NCI-H146 treated with DMSO at 0.1 percent for 48 hours (cell line): ENCODE results near the gene FSD1.
"Not testable (repeated sequence)": the region's sequence is repeated elsewhere in the genome, so short reads cannot be mapped to it uniquely, and the experiment has no call there.

Source experiments
- DNase-seq: peaks from one replicate; lab custom pipeline; 2025; ENCODE audit not compliant: unreplicated experiment; lab: John Stamatoyannopoulos, UW

Gene FSD1

DNA sequence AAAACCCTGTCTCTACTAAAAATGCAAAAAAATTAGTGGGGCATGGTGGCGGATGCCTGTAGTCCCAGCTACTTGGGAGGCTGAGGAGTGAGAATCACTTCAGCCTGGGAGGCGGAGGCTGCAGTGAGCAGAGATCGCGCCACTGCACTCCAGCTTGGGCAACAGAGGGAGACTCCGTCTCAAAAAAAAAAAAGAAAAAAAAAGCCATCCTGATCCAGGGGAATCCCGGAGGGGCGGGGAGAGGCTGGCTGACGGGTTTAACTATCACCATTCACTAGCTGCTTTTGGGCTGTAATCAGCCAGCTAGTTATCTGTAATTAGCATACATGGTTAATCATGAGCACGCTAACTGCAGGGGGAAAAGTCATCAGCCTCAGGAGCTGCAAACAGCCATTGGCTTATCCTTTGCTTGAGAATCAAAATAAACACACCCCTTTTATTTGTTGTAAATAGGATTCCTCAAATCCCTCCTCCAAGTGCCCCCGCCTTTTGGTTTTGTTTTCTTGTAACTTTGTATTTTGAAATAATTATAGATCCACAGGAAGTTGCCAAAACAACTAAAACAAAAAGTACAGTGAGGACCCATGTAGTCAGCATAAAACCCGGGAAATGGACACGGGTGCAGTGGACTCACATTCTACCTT is 9.6 kb downstream of the FSD1 start:
- DNase-seq: no peak

DNA sequence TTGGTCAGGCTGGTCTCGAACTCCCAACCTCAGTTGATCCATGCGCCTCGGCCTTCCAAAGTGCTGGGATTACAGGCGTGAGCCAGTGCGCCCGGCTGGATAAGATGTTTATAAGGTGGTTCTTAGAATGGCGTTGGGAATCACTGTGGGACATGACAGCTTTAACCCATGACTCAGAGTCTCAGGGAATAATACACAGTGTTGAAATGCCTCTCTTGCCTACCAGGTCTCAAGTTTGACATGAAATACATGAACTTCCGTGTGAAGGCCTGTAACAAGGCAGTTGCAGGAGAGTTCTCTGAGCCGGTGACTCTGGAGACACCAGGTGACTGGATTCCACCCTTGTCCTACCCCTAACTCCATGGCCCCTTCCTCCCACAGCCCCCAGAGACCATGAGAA is 12.6 kb downstream of the FSD1 start:
- no peak for DNase-seq

DNA sequence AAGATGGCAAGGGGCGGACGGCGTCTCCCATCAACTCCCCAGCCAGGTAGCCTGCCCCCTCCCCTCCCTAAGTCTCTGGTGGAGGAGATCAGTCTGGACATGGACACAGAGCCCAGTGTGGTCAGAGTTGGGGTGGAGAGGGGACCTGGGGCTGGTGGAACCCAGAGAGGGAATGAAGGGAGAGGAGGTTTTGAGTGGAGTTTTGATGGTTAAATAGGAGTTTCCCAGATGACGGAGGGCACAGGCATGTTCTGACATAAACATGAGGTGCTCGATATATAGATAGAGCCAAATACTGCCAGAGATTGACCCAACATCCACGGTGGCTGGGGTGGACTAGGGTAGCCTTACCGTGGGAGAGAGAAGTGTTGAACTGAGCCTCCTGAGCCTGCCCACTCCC is 14.1 kb downstream of the FSD1 start:
- no peak for DNase-seq

DNA sequence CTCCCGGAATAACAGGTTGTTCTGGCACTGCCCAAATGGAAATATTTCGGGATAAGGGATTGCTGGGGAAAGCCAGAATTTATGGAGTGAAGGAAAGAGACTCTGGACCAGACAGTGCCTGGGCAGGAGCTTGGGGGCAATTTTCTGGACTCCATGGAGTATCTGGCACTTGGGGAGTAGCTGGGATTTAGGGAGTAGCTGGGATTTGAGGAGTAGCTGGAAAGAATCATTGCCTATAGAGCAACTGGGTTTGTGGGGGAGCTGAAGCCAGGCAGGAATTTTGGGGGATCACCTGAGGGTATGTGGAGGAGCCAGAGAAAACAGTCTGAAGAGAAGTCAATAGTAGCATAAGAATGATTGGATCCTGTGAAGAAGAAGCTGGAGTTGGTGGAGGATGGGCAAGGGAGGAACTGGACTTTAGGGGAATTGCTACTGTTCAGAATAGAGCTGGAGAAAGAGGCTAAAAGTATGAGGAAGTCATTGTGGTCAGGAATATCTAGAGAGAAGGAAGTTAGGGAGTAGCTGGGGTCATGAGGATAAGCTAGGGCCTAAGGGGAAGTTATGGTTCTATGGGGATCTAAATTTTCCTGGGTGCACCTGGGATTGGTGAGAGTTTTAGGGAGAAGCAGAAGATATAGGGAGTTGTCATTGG is 14.8 kb downstream of the FSD1 start:
- no peak for DNase-seq

DNA sequence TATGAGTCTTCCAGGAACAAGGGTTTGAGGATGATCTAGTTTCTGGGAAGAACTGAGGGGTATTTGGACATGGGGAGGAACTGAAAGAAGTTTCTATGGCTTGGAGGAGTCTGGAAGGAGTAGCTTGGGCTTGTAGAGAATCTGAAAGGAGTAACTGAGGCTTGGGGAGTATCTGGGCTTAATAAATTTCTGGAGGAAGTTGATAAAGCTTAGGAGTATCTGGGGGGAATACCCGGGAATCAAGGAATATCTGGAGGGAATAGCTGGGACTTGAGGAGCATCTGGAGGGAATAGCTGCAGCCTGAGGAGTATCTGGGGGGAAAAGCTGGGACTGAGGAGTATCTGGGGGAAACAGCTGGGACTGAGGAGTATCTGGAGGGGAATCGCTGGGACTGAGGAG is 16.0 kb downstream of the FSD1 start:
- DNase-seq: no peak

DNA sequence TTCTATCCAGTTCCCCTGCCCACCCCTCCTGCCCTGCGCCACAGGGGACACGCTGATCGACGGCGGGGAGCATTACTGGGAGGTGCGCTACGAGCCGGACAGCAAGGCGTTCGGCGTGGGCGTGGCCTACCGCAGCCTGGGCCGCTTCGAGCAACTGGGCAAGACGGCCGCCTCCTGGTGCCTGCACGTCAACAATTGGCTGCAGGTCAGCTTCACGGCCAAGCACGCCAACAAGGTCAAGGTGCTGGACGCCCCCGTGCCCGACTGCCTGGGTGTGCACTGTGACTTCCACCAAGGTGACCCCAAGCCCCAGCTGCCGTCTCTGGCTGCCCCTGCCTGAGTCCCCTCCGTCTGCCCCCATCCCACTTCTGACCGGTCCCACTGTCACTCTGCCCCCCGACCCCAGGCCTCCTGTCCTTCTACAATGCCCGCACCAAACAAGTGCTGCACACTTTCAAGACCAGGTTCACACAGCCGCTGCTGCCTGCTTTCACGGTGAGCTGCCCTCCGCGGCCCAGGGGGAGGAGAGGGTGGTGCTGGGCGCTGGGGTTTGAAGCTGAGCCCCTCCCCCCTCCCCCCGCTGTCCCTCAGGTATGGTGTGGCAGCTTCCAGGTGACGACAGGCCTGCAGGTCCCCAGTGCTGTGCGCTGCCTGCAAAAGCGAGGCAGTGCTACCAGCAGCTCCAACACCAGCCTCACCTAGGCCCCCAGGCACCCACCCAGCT is 18.7 kb downstream of the FSD1 start:
- DNase-seq: no peak

DNA sequence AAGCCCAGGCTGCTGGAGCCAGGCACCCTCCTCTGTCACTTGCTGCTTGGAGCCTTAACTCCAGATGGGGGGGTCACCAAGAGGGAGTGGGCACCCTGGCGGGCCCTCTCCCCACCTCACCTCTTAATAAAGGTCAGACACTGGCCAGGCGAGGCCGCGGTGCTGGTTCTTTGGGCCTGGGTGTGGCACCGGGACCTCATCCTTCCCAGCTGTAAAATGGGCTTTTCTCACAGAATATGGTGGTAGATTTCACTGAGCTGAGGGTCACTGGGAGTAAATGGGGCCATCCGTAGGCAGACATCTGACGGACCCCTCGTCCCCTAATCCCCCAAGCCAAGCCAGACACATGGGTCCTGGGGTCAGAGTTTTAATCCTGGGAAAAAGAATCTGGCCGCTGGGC is 19.3 kb downstream of the FSD1 start:
- DNase-seq: no peak

DNA sequence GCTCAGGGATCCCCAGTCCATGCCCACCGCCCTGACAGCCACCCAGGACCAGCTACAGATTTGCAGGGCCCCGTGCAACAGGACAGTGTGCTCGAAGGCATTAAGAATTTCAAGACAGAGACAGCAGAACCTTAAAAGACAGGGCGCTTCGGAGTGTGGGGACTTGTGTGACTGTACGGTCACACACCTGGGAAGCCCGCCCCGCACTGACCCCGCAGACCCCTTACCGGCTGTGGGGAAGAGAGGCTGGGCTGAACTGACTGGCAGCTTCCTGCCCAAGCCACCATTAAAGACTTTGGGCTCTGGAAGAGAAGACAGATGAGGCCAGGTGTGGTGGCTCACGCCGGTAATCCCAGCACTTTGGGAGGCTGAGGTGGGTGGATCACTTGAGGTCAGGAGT is 19.8 kb downstream of the FSD1 start:
- no peak for DNase-seq

DNA sequence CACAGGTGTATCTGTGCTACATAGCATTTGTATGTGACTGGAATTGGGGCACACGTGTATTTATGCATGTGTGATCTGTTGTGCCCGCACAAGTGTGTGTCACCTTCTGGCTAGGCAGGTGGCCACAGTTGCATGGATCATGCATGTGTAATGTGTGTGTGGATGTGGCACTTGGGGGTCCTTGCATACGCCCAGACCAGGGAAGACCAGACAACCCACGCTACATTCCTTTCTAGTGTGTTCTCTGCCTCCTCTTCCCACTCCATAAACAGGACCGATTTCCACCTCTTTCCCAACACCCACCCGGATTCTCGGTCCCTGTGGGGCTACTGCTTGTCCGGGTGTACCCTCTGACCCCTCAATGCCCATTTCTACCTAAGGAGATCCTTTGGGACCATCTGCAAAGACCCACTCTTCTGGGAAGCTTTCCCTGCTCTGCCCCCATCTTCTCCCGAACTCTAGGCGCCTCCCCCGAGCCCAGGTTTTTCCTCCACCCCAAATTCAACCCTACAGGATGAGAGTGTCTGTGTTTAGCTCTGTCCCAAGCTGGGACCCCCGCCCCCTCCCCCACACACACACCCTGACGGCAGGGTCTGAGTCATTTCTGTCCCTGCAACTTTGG is 21.9 kb downstream of the FSD1 start:
- DNase-seq: no peak

DNA sequence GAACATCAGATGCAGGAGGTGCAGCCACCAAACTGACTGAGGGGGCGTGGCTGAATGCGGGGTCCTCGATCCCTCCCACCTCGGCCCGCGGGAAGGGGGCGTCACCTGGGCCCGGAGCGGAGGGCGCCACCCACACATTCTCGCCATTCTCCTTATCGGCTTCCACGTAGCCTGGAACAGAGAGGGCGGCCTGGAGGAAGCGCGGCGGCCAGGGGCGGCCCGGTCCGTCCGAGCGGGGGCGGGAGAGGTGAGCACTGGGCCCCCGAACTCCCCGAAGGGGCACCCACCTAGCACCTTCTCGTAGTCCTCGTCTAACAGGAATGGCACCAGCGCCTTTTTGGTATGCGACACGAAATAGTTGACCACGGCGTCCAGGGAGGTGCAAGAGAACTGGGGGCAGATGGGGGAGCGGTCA is 22.4 kb downstream of the FSD1 start:
- no peak for DNase-seq

DNA sequence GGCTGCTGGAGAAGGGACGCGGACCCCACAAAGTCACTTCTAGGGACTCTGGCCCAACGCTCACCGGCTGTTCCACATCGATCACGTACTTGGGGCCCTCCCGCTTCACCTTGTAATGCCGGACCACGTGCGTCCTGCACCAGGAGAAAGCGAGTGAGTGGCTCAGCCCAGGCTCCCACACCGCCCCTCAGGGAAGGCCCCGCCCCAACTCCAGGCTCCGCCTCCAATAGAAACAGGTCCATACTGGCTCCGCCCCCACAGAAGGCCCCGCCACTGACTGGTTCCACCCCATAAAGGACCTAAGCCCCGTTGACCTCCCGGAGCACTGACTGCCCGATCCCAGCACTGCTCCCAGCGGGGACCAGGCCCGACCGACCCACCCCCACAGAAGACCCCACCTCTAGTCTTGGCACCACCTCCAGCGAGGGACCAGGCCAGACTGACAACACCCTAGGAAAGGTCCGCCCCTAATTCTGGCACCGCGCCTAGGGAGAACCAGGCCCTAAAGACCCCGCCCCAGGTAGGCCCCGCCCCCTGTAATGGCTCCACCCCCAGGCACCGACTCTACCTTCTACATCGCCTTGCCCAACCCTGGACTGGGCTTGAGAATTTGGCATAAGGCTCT is 23.0 kb downstream of the FSD1 start:
- no peak for DNase-seq

DNA sequence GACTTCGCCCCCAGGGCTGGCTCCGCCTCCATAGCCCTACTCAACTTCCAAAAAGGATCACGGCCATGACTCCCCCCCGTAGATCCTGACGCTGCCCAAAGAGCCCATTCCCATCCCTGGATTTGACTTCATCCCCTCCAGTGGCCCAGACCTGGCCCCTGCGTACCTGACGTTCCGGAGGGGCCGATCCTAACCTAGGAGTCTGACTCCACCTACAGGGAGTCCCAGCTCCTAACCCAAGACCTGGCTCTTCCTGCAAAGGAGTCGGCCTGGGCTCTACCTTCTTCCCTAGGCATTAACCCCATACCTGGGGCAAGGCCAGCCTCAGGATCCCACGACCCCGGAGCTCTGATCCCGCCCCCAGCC is 23.5 kb downstream of the FSD1 start:
- DNase-seq: no peak

DNA sequence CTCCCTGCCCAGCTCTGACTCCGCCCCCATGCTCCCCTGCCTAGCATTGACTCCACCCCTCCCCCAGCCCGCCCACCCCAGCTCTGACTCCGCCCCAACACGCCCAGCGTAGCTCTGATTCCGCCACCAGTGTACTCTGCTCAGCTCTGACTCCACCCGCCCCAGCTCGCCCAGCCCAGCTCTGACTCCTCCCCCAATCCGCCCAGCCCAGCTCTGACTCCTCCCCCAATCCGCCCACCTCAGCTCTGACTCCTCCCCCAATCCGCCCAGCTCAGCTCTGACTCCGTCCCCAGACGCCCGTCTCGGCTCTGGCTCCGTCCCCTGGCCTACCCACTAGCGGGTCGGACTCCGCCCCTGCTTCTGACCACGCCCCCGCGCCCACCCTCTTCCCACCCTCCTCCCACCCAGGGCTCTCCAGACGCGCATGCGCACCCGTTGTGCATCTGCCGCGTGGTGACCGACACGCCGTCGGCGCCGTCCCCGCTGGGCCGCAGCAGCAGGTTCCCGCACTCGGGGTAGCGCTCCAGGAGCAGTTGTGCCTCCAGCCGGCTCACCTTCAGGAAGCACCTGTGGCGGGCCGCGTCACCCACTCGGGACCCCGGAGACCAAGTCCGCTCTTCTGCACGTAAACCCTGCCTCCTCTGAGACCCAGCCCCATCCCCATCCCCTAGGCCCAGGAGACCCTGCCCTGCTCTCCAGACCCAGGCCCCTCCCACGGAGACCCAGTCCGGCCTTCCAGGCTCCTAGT is 24.0 kb downstream of the FSD1 start:
- DNase-seq: no peak

DNA sequence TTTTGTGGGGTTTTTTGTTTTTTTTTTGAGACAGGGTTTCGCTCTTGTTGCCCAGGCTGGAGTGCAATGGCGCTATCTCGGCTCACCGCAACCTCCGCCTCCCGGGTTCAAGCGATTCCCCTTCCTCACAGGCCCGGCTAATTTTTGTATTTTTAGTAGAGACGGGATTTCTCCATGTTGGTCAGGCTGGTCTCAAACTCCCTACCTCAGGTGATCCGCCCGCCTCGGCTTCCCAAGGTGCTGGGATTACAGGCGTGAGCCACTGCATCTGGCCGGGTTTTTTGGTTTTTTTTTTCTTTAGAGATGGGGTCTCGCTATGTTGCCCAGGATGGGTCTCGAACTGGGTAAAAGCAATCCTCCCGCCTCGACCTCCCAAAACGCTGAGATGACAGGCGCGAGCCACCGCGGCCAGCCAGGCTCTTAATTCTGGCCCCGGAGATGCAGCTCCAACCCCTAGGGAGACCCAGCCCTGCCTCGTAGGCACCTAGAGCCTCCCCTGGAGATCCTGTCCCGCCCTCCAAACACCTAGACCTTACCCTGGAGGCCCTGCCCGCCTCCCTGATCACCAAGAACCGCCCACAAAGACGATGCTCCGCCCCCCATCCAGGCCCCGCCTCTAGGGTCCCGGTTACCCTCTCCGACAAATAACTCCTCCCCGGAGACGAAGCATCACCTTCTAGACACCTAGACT is 24.7 kb downstream of the FSD1 start:
- not testable (repeated sequence) for DNase-seq

DNA sequence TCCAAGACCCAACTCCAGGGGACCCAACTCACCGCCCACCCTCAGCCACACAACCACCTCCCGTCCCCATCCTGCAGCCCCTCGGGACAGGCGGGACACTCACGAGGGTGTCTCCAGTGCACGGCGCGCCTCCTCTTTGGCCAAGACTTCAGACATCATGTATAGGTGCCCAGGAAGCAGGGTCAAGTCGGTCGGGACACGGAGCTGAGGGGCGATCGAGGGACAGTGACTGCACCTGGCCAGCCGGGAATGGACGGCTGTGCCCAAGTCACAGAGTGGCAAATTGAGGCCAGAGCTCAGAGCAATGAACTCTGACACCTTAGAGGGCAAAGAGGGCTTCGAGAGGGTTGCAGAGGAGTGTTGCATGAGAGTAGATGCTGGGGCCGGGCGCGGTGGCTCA is 25.5 kb downstream of the FSD1 start:
- DNase-seq: no peak

DNA sequence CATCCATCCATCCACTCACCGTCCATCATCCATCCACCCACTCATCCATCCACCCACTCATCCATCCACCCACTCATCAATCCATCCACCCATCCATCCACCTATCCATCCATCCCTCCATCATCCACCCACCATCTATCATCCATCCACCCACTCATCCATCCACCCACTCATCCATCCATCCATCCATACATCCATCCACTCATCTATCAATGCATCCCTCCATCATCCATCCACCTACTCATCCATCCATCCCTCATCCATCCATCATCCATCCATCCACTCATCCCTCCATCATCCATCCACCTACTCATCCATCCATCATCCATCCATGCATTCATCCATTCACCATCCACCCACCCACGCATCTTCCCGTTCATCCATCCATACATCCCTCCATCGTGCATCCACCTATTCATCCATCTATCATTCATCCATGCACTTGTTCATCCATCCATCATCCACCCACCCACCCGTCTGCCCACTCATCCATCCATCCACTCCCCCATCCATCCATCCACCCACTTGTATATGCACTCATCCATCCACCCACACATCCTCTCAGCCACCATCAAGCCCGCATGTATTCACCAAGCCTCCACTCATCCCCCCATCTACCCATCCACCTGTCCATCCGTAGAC is 30.7 kb downstream of the FSD1 start:
- DNase-seq: no peak

DNA sequence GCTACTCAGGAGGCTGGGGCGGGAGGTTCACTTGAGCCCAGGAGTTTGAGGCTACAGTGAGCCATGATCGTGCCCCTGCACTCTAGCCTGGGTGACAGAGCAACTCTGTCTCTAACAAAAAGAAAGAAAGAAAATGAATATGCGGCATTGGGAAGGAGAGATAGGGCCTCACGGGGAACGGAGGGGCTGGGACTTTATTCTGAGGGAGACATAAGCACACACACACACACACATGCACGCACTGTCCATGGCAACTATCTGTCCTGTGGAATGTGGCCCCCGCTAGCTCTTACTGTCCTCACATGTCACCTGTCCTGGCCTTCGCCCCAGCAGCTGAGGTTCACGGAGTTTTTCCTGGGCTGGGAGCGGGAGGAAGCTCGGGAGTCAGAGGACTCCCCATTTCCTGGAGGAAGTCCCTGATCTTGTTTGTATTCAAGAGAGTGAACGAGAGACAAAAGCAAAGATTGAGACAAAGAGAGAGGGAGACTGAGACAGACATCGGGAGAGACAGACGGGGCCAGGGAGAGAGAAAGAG is 33.6 kb downstream of the FSD1 start:
- no peak for DNase-seq

DNA sequence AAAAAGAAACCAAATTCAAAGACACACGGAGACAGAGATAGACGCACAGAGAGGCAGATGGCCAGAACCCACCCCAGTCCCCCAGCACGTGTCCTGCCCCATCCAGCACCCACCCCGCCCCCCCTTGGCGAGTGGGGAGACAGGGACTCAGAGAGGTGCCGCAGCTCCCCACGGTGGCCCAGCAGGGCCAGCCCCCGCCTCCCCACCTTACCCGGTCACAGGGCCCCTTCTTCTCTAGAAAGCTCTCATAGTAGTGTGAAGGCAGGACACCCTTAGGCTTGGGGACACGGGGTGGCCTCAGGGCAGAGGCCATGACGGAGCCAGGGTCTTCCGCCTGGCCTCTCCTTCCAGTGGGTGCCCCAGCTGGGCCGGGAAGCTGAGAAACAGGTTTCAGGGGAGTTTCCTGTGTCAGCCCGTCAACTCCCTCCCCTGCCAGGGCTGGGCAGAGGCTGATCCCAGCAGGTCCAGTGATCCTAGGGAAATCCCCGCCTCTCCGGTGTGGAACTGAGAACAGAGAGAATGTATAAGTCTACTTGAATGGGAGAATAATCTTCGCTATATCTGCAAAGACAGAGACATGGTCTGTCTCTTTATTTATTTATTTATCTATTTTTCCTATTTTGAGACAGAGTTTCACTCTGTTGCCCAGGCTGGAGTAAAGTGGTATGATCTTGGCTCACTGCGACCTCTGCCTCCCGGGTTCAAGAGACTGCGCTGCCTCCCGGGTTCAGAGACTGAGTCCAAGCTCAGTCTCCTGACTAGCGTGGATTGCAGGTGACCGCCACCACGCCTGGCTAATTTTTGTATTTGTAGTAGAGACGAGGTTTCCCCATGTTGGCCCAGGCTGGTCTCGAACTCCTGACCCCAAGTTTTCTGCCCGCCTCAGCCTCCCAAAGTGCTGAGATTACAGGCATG is 34.3 kb downstream of the FSD1 start, which contains the start of gene STAP2:
Gene STAP2, minus strand, starts transcription at position 387 of the 915 bp plus-strand sequence. Its CDS starts 74 bp downstream, at position 313.
- DNase-seq: no peak

DNA sequence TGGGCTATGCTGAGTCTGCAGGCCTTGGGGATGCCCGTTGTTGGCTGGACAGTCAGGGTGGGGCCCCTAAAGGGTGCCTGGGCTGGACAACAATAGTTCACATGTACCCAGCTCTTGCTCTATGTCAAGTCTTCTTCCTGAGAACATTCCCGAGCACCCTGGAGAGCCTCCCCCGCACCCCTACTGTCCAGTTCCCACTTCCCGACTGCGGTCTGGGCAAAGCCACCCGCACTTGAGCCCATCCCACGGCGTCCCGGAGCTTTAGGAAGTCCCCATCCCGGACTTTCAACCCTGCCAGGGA is 37.9 kb downstream of the FSD1 start:
- no peak for DNase-seq
